Epithelial cell of proximal tubule (primary cell): ENCODE data around the gene ROR2. TPM values are rescaled to one million over a fixed set of nuclear protein-coding genes. Genes with fewer than 3 reads are reported as not detected.
A peak's percentile ranks its signal among the peaks of the same experiment; 100 is the strongest.

Experiments
- DNase-seq: peaks from one replicate; pipeline ENCODE4 v3.0.0-alpha.2; 2011; ENCODE audit warnings: low read depth
- H3K4me3 ChIP-seq: 2 replicates; pipeline ENCODE4 v1.5.1; 2011; ENCODE audit warnings: low read depth, mild to moderate bottlenecking, low read length
- CTCF ChIP-seq: conservative IDR thresholded peaks from 2 replicates; pipeline ENCODE4 v1.5.1; 2012; ENCODE audit warnings: low read depth, mild to moderate bottlenecking, low read length
- total RNA-seq: library from RNA; depleted of rRNA; stranded (reverse); fragments of >200 nt; gene quantifications from 2 replicates; pipeline ENCODE4 v1.2.3, GENCODE V29; 2015

ROR2 gene
- total RNA-seq, 1 donor from 2014 or later: 3.1 TPM

- no peak for TF ChIP-seq CTCF
- DNase-seq: no peak
- H3K4me3 ChIP-seq: no peak overlapping the region
These were observed 215.0 kb downstream of the ROR2 start for GRCh38 chr9:91735049-91735448.

GRCh38 chr9:91734371-91734981 is 215.6 kb downstream of the ROR2 start:
- TF ChIP-seq CTCF: peak; percentile 96
- no peak for DNase-seq
- H3K4me3 ChIP-seq: no peak overlapping the region

- no peak for DNase-seq
- H3K4me3 ChIP-seq: no peak overlapping the region
- no peak for TF ChIP-seq CTCF
These were observed 216.9 kb downstream of the ROR2 start for GRCh38 chr9:91733006-91733624.

- no peak for TF ChIP-seq CTCF
These were observed 217.6 kb downstream of the ROR2 start for GRCh38 chr9:91732187-91733005.

GRCh38 chr9:91730806-91731205 is 219.2 kb downstream of the ROR2 start:
- no peak overlapping the region for H3K4me3 ChIP-seq
- no peak for TF ChIP-seq CTCF
- no peak for DNase-seq

More at GRCh38 chr9:91732187-91733005, 217.6 kb downstream of the ROR2 start:
- H3K4me3 ChIP-seq: no peak overlapping the region
- DNase-seq: no peak

GRCh38 chr9:91729558-91729842 is 220.5 kb downstream of the ROR2 start:
- TF ChIP-seq CTCF: no peak
- no peak for DNase-seq
- H3K4me3 ChIP-seq: no peak overlapping the region
